Prostate gland (tissue), 2 donors: ENCODE results near the gene DCP1A. TPM values are rescaled to one million over a fixed set of nuclear protein-coding genes. Genes with fewer than 3 reads are reported as not detected.

ENCODE experiments used
- DNase-seq: peaks from one replicate; pipeline ENCODE4 v3.0.0-alpha.2; 2019; ENCODE audit warnings: low spot score
- H3K27ac ChIP-seq, 2 donors: fragments of 200-600 bp; sonication (generic); 2 replicates each; pipeline ENCODE4 v1.5.1; 2017 to 2019
- H3K27me3 ChIP-seq: fragments of 200-600 bp; sonication (generic); replicated peaks from 2 replicates; pipeline ENCODE4 v1.5.1; 2019; ENCODE audit not compliant: insufficient read depth
- H3K36me3 ChIP-seq, 2 donors: fragments of 200-600 bp; sonication (generic); 1 replicate in 1 of 2; 2 replicates in 1 of 2; pipeline versions ENCODE4 v1.5.1 to v1.8.1; 2017 to 2019
- H3K4me1 ChIP-seq: fragments of 200-600 bp; sonication (generic); replicated peaks from 2 replicates; pipeline ENCODE4 v1.5.1; 2019
- H3K4me3 ChIP-seq, 2 donors: fragments of 200-600 bp; sonication (generic); 2 replicates each; pipeline ENCODE4 v1.5.1; 2017 to 2019
- H3K9me3 ChIP-seq: fragments of 200-600 bp; sonication (generic); 2 replicates; pipeline ENCODE4 v1.5.1; 2017
- CTCF ChIP-seq, 4 experiments: fragments of 200-600 bp in 2 of 4; fragments of 450-650 bp in 2 of 4; sonication (generic) in 2 of 4; IDR thresholded peaks; 1 replicate in 3 of 4; 2 replicates in 1 of 4; pipeline ENCODE4 v1.5.1; 2016 to 2019; ENCODE audit warnings: antibody characterized with exemption in 4 of 4, mild to moderate bottlenecking in 2 of 4, moderate library complexity in 2 of 4
- POLR2A ChIP-seq: fragments of 450-650 bp; IDR thresholded peaks from one replicate; pipeline ENCODE4 v1.6.1; 2016; ENCODE audit warnings: antibody characterized with exemption, mild to moderate bottlenecking
- POLR2AphosphoS5 ChIP-seq: sonication (generic); formaldehyde crosslinking; IDR thresholded peaks from one replicate; pipeline ENCODE4 v1.6.1; 2017; ENCODE audit warnings: antibody characterized with exemption
- WGBS: methylation state at CpG from one replicate; pipeline ENCODE4 v1.1.5; 2018; 5-methylcytosine and 5-hydroxymethylcytosine counted together
- intact Hi-C: fragments of 100-400 bp; cut with DNase I; formaldehyde crosslinking; loops from one replicate; pipeline ENCODE4 v1.14.2; 2022
- total RNA-seq, 2 donors: library from RNA; depleted of rRNA; stranded (reverse); fragments of >200 nt; gene quantifications; one replicate each; pipeline ENCODE4 v1.1.0, GENCODE V29; 2016

The DCP1A gene
- total RNA-seq, 2 donors from 2014 or later: 13.0 to 33.0 TPM

- intact Hi-C loops: no loop called here
- Histone ChIP-seq H3K36me3 (peaks cover 4 to 5% of the 10 kb centered on the region in 2 donors), H3K27me3 (no peaks in the 10 kb centered on the region), H3K9me3 (no peaks in the 10 kb centered on the region), H3K27ac (no peak overlapping the region), H3K4me1 (no peaks in the 10 kb centered on the region), H3K4me3 (no peak overlapping the region)
- TF ChIP-seq POLR2A: no peak
- TF ChIP-seq POLR2AphosphoS5: peak; percentile 18
- WGBS: 72% methylated on average over 4 of the region's 4 CpGs
- DNase-seq: no peak
These were observed 59.1 kb downstream of the DCP1A start for GRCh38 chr3:53288214-53288613.

- Histone ChIP-seq H3K4me3 (no peak overlapping the region), H3K27ac (no peak overlapping the region), H3K4me1 (no peaks in the 10 kb centered on the region), H3K27me3 (no peaks in the 10 kb centered on the region), H3K36me3 (peaks cover 0 to 4% of the 10 kb centered on the region in 2 donors), H3K9me3 (no peaks in the 10 kb centered on the region)
- WGBS: 59% methylated on average over 4 of the region's 4 CpGs
- DNase-seq: no peak
- no peak for TF ChIP-seq CTCF (IDR thresholded peaks at IDR 0.05)
- TF ChIP-seq POLR2AphosphoS5: no peak
- TF ChIP-seq POLR2A: no peak
- intact Hi-C loops: no loop called here
These were observed 60.2 kb downstream of the DCP1A start for GRCh38 chr3:53287131-53287629.

GRCh38 chr3:53286727-53287126 lies 60.6 kb downstream of the DCP1A start:
- Histone ChIP-seq H3K27ac (no peak overlapping the region), H3K9me3 (no peaks in the 10 kb centered on the region), H3K27me3 (no peaks in the 10 kb centered on the region), H3K4me1 (no peaks in the 10 kb centered on the region), H3K4me3 (no peak overlapping the region), H3K36me3 (peaks cover 0 to 4% of the 10 kb centered on the region in 2 donors)
- intact Hi-C loops: no loop called here
- TF ChIP-seq CTCF (IDR thresholded peaks at IDR 0.05) (no peak), POLR2A (no peak), POLR2AphosphoS5 (no peak)
- no peak for DNase-seq
- 67% methylated on average over 1 of the region's 1 CpG for WGBS

GRCh38 chr3:53282581-53282980 lies 64.8 kb downstream of the DCP1A start:
- H3K9me3 ChIP-seq: no peaks in the 10 kb centered on the region
- H3K27ac ChIP-seq: no peak overlapping the region
- no peak for TF ChIP-seq POLR2A
- TF ChIP-seq POLR2AphosphoS5: no peak
- no peak for TF ChIP-seq CTCF (IDR thresholded peaks at IDR 0.05)
- H3K4me1 ChIP-seq: no peaks in the 10 kb centered on the region
- no peak overlapping the region for H3K4me3 ChIP-seq
- WGBS: 89% methylated on average over 8 of the region's 8 CpGs
- no peak for DNase-seq
- H3K27me3 ChIP-seq: no peaks in the 10 kb centered on the region
- intact Hi-C loops: no loop called here
- H3K36me3 ChIP-seq: peaks cover 0 to 3% of the 10 kb centered on the region in 2 donors

GRCh38 chr3:53278667-53279066 lies 68.7 kb downstream of the DCP1A start:
- no peaks in the 10 kb centered on the region for H3K4me1 ChIP-seq
- 83% methylated on average over 4 of the region's 4 CpGs for WGBS
- intact Hi-C loops: no loop called here
- no peak overlapping the region for H3K4me3 ChIP-seq
- no peak overlapping the region for H3K27ac ChIP-seq
- H3K27me3 ChIP-seq: no peaks in the 10 kb centered on the region
- H3K9me3 ChIP-seq: no peaks in the 10 kb centered on the region
- TF ChIP-seq POLR2AphosphoS5 (no peak), CTCF (IDR thresholded peaks at IDR 0.05) (no peak), POLR2A (no peak)
- H3K36me3 ChIP-seq: no peaks in the 10 kb centered on the region
- no peak for DNase-seq
